CD14-positive monocyte (primary cell): ENCODE data around the gene TMEM14C. TPM values are rescaled to one million over a fixed set of nuclear protein-coding genes. Genes with fewer than 3 reads are reported as not detected.
A peak's percentile ranks its signal among the peaks of the same experiment; 100 is the strongest.
"Not testable (repeated sequence)": the region's sequence is repeated elsewhere in the genome, so short reads cannot be mapped to it uniquely, and the experiment has no call there.

Source experiments
- DNase-seq, 3 donors: peaks; one replicate each; pipeline ENCODE4 v3.0.0-alpha.2; 2011 to 2022
- H2AFZ ChIP-seq: 2 replicates; pipeline ENCODE4 v1.6.0; 2012; ENCODE audit warnings: mild to moderate bottlenecking, low read depth, low read length, inconsistent platforms; ENCODE audit not compliant: insufficient read depth, poor library complexity, severe bottlenecking
- H3K27ac ChIP-seq, 2 donors: 1 replicate in 1 of 2; 2 replicates in 1 of 2; pipeline ENCODE4 v1.5.1; 2012 to 2013; ENCODE audit warnings: low read length in 2 of 2, control low read depth in 1 of 2, inconsistent platforms in 1 of 2, low read depth in 1 of 2, mild to moderate bottlenecking in 1 of 2
- H3K27me3 ChIP-seq, 2 donors: one replicate each; pipeline versions ENCODE4 v1.6.0 to v1.6.1; 2011 to 2013; ENCODE audit warnings: low read length in 2 of 2; ENCODE audit not compliant: control insufficient read depth in 2 of 2, insufficient read depth in 2 of 2
- H3K36me3 ChIP-seq, 2 donors: replicated peaks in 1 of 2; 1 replicate in 1 of 2; 2 replicates in 1 of 2; pipeline versions ENCODE4 v1.5.1 to v1.6.1; 2012 to 2013; ENCODE audit warnings: low read length in 2 of 2, control low read depth in 1 of 2, inconsistent platforms in 1 of 2, mild to moderate bottlenecking in 1 of 2; ENCODE audit not compliant: insufficient read depth in 2 of 2, control insufficient read depth in 1 of 2
- H3K4me1 ChIP-seq, 2 donors: 1 replicate in 1 of 2; 2 replicates in 1 of 2; pipeline versions ENCODE4 v1.5.1 to v1.6.1; 2012 to 2013; ENCODE audit warnings: low read length in 2 of 2, control low read depth in 1 of 2, inconsistent platforms in 1 of 2, mild to moderate bottlenecking in 1 of 2, moderate library complexity in 1 of 2; ENCODE audit not compliant: insufficient read depth in 2 of 2, control insufficient read depth in 1 of 2
- H3K4me2 ChIP-seq: replicated peaks from 2 replicates; pipeline ENCODE3; 2012; ENCODE audit warnings: low read length, moderate library complexity, mild to moderate bottlenecking; ENCODE audit not compliant: poor library complexity, severe bottlenecking; ENCODE audit errors: extremely low read depth
- H3K4me3 ChIP-seq, 3 experiments: fragments of 200-600 bp in 1 of 3; sonication (generic) in 1 of 3; replicated peaks in 1 of 3; 1 replicate in 2 of 3; 2 replicates in 1 of 3; pipeline ENCODE4 v1.5.1; 2011 to 2013; ENCODE audit warnings: low read length in 3 of 3, mild to moderate bottlenecking in 3 of 3, control low read depth in 2 of 3, low read depth in 2 of 3, inconsistent platforms in 1 of 3, moderate library complexity in 1 of 3
- H3K79me2 ChIP-seq: 2 replicates; pipeline ENCODE4 v1.6.0; 2012; ENCODE audit warnings: mild to moderate bottlenecking, control low read depth, inconsistent platforms, low read length, moderate library complexity; ENCODE audit not compliant: insufficient read depth
- H3K9ac ChIP-seq: 2 replicates; pipeline ENCODE4 v1.6.0; 2017; ENCODE audit warnings: low read length, mild to moderate bottlenecking; ENCODE audit not compliant: insufficient read depth, poor library complexity, severe bottlenecking
- H3K9me3 ChIP-seq, 2 donors: replicated peaks in 1 of 2; 1 replicate in 1 of 2; 2 replicates in 1 of 2; pipeline versions ENCODE4 v1.5.1 to v1.6.1; 2012 to 2013; ENCODE audit warnings: low read length in 2 of 2, control low read depth in 1 of 2; ENCODE audit not compliant: control insufficient read depth in 1 of 2, insufficient read depth in 1 of 2
- H4K20me1 ChIP-seq: 2 replicates; pipeline ENCODE4 v1.6.0; 2012; ENCODE audit warnings: mild to moderate bottlenecking, low read length, control low read depth, moderate library complexity; ENCODE audit not compliant: insufficient read depth
- H3K27ac Mint-ChIP-seq, 7 donors: one replicate each; pipeline ENCODE4 v1.8.0; 2020; ENCODE audit warnings: mild to moderate bottlenecking in 7 of 7, mixed read lengths in 7 of 7, moderate library complexity in 6 of 7, inconsistent platforms in 2 of 7
- H3K27me3 Mint-ChIP-seq, 3 donors: one replicate each; pipeline ENCODE4 v1.8.0; 2021 to 2022; ENCODE audit warnings: low read depth in 3 of 3, mild to moderate bottlenecking in 3 of 3, mixed read lengths in 3 of 3, moderate library complexity in 3 of 3, inconsistent platforms in 1 of 3
- H3K36me3 Mint-ChIP-seq, 2 donors: one replicate each; pipeline ENCODE4 v1.8.0; 2020; ENCODE audit warnings: mixed read lengths in 2 of 2, inconsistent platforms in 1 of 2, mild to moderate bottlenecking in 1 of 2
- H3K4me1 Mint-ChIP-seq: one replicate; pipeline ENCODE4 v1.8.0; 2020; ENCODE audit warnings: mild to moderate bottlenecking, mixed read lengths
- H3K4me3 Mint-ChIP-seq, 2 donors: one replicate each; pipeline ENCODE4 v1.8.0; 2020; ENCODE audit warnings: mild to moderate bottlenecking in 2 of 2, mixed read lengths in 2 of 2, moderate library complexity in 1 of 2
- H3K9me3 Mint-ChIP-seq, 7 donors: one replicate each; pipeline ENCODE4 v1.8.0; 2020 to 2022; ENCODE audit warnings: mixed read lengths in 7 of 7, mild to moderate bottlenecking in 6 of 7, moderate library complexity in 6 of 7, inconsistent platforms in 2 of 7
- CTCF ChIP-seq: fragments of 200-600 bp; IDR thresholded peaks from one replicate; pipeline ENCODE4 v1.8.0; 2022; ENCODE audit warnings: antibody characterized with exemption, mild to moderate bottlenecking
- WGBS: methylation state at CpG from one replicate; pipeline ENCODE4 v1.1.5; 2013; ENCODE audit warnings: missing lambda C conversion rate; ENCODE audit not compliant: insufficient coverage; 5-methylcytosine and 5-hydroxymethylcytosine counted together
- intact Hi-C, 2 donors: fragments of 100-400 bp; cut with micrococcal nuclease; formaldehyde crosslinking; loops; one replicate each; pipeline versions ENCODE4 v1.15.0 to v1.15.1; 2023
- polyA plus RNA-seq, 3 donors: library from polyadenylated mRNA; depleted of rRNA in 1 of 3; unstranded in 2 of 3; stranded (reverse) in 1 of 3; fragments of 300-500 nt in 2 of 3; fragments of >200 nt in 1 of 3; fragmentation: Illumina TruSeq in 2 of 3; gene quantifications; 1 replicate in 2 of 3; 2 replicates in 1 of 3; pipeline ENCODE4 v1.2.3, GENCODE V29; 2012 to 2021

Gene TMEM14C
- polyA plus RNA-seq, 3 donors, result 67.7 to 242 (median 184) TPM

- Mint-ChIP-seq H3K4me1 (peaks cover 29% of the 10 kb centered on the region), H3K27me3 (peaks cover 0 to 2% (median 2%) of the 10 kb centered on the region in 3 donors), H3K36me3 (peaks cover 24 to 30% of the 10 kb centered on the region in 2 donors), H3K4me3 (peak within 1 kb of the TSS; percentile 89 to 97), H3K9me3 (no peaks in the 10 kb centered on the region), H3K27ac (peak within 1 kb of the TSS; percentile 88 to 96 (median 94))
- peaks cover 7% of the 10 kb centered on the region for H4K20me1 ChIP-seq
- no peaks in the 10 kb centered on the region for H3K9me3 ChIP-seq
- intact Hi-C loops, result loop anchor here (2.0 to 5.0 kb wide), 2 partner anchors 50 to 53 kb away; partner anchors contain the start of genes C6orf52 (in 1 of the 2) and PAK1IP1 (in 1 of the 2)
- H3K4me1 ChIP-seq, result peaks cover 17 to 27% of the 10 kb centered on the region in 2 donors
- peak within 1 kb of the TSS; percentile 87 for H3K9ac ChIP-seq
- H2AFZ ChIP-seq, result peak within 1 kb of the TSS; percentile 93
- no peak for TF ChIP-seq CTCF
- peak; percentile 96 to 99 (median 97) for DNase-seq
- H3K79me2 ChIP-seq, result peaks cover 39% of the 10 kb centered on the region
- H3K4me2 ChIP-seq, result peak within 1 kb of the TSS; percentile 85
- H3K27ac ChIP-seq, result peak within 1 kb of the TSS; percentile 69 to 97
- peaks cover 15 to 18% of the 10 kb centered on the region in 2 donors for H3K36me3 ChIP-seq
- WGBS, result 0% methylated on average over 41 of the region's 52 CpGs
- peak within 1 kb of the TSS; percentile 56 to 87 (median 81) for H3K4me3 ChIP-seq
- no peaks in the 10 kb centered on the region for H3K27me3 ChIP-seq
Observed at GRCh38 chr6:10747251-10747972, 24.5 kb downstream of the TMEM14C start, which contains the start of gene TMEM14B. TSS of gene TMEM14B (plus strand) at chr6:10747805. CDS start at chr6:10749246, 1,441 bp downstream.

- Mint-ChIP-seq H3K4me3 (no peak overlapping the region), H3K9me3 (no peaks in the 10 kb centered on the region), H3K27ac (peak overlapping the region in 2 of 7 donors; percentile 2 to 9), H3K27me3 (peaks cover 0 to 2% (median 2%) of the 10 kb centered on the region in 3 donors), H3K4me1 (peaks cover 29% of the 10 kb centered on the region), H3K36me3 (peaks cover 43 to 51% of the 10 kb centered on the region in 2 donors)
- no peak overlapping the region for H3K4me2 ChIP-seq
- H3K27ac ChIP-seq, result peak overlapping the region in 1 of 2 donors; percentile 50
- WGBS, result 95% methylated on average over 2 of the region's 2 CpGs
- H3K9ac ChIP-seq, result no peak overlapping the region
- intact Hi-C loops, result loop anchor here in 1 of 2 donors (5.0 kb wide), 1 partner anchor 52 kb away; no protein-coding TSS in a partner anchor
- H3K36me3 ChIP-seq, result peaks cover 29 to 41% of the 10 kb centered on the region in 2 donors
- peaks cover 53% of the 10 kb centered on the region for H3K79me2 ChIP-seq
- H3K4me1 ChIP-seq, result peaks cover 17 to 27% of the 10 kb centered on the region in 2 donors
- no peak for DNase-seq
- peaks cover 11% of the 10 kb centered on the region for H4K20me1 ChIP-seq
- H2AFZ ChIP-seq, result no peak overlapping the region
- no peak overlapping the region for H3K4me3 ChIP-seq
- no peaks in the 10 kb centered on the region for H3K27me3 ChIP-seq
- no peaks in the 10 kb centered on the region for H3K9me3 ChIP-seq
- no peak for TF ChIP-seq CTCF
Observed at GRCh38 chr6:10749734-10750133, 26.9 kb downstream of the TMEM14C start.

GRCh38 chr6:10750568-10750967 lies 27.7 kb downstream of the TMEM14C start:
- H3K36me3 Mint-ChIP-seq, result peaks cover 51 to 60% of the 10 kb centered on the region in 2 donors
- H3K4me3 ChIP-seq, H3K27me3 ChIP-seq, H2AFZ ChIP-seq, H3K27ac ChIP-seq, intact Hi-C loops, H3K4me2 ChIP-seq, H3K9me3 ChIP-seq, H3K9ac ChIP-seq, H3K9me3 Mint-ChIP-seq, DNase-seq, H3K27me3 Mint-ChIP-seq: not testable (repeated sequence)
- 100% methylated on average over 6 of the region's 6 CpGs for WGBS
- peaks cover 17 to 27% of the 10 kb centered on the region in 2 donors for H3K4me1 ChIP-seq
- H4K20me1 ChIP-seq, result peaks cover 17% of the 10 kb centered on the region
- peaks cover 36 to 49% of the 10 kb centered on the region in 2 donors for H3K36me3 ChIP-seq
- H3K27ac Mint-ChIP-seq, result peak overlapping the region in 1 of 7 donors; percentile 2
- H3K4me1 Mint-ChIP-seq, result peaks cover 29% of the 10 kb centered on the region
- H3K4me3 Mint-ChIP-seq, result peak overlapping the region in 1 of 2 donors; percentile 25
- H3K79me2 ChIP-seq, result peaks cover 54% of the 10 kb centered on the region
